ENCODE data around the gene SP6.

GRCh38 chr17:47860386-47860785 is 9.4 kb upstream of the SP6 start:
- TF ChIP-seq POLR2A (IDR thresholded peaks at IDR 0.05) (no peak), CTCF (IDR thresholded peaks at IDR 0.05) (no peak)
